ENCODE data around the gene LAMA5. TPM values are rescaled to one million over a fixed set of nuclear protein-coding genes. Genes with fewer than 3 reads are reported as not detected.

LAMA5 gene
- total and polyA plus RNA-seq, 2 of the 8 experiments (the other 6 are each of a cell fraction or from before 2014, with no cell fraction given), result 34.4 to 225 TPM

- Histone ChIP-seq H3K23ac (ENCODE audit: insufficient read length) (no peak overlapping the region), H3K14ac (ENCODE audit: insufficient read length) (no peak overlapping the region), H3K18ac (ENCODE audit: extremely low read depth, low read length) (no peak overlapping the region), H2BK120ac (replicated peaks; ENCODE audit: low read depth, low read length) (no peak overlapping the region), H4K91ac (replicated peaks; ENCODE audit: insufficient read length, low read length) (no peak overlapping the region), H3K79me1 (ENCODE audit: low read depth, low read length) (no peaks in the 10 kb centered on the region; the same call in 1 of the 2 replicates), H2BK20ac (ENCODE audit: low read length) (no peak overlapping the region), H3K9ac (replicated peaks in 1 of 4; ENCODE audit: extremely low read depth in 1 of 4, low read depth in 3 of 4, low read length in 3 of 4) (no peak overlapping the region), H3K27me3 (replicated peaks in 1 of 4; ENCODE audit: control insufficient read depth in 3 of 4, extremely low read depth in 1 of 4, insufficient read depth in 3 of 4, low read length in 3 of 4) (no peaks in the 10 kb centered on the region), H3K4me3 (ENCODE audit: extremely low read depth in 1 of 4, insufficient read depth in 2 of 4, low read depth in 3 of 4, low read length in 4 of 4) (no peak overlapping the region), H2BK12ac (ENCODE audit: low read depth, low read length) (no peak overlapping the region), H4K5ac (ENCODE audit: insufficient read length, low read depth, low read length) (no peak overlapping the region), H3K23me2 (ENCODE audit: low read depth, low read length) (peaks cover 6% of the 10 kb centered on the region; the same call in 1 of the 2 replicates), H4K8ac (ENCODE audit: extremely low read depth, insufficient read depth, low read length) (no peak overlapping the region; the same call in 1 of the 2 replicates), H4K20me1 (replicated peaks in 1 of 2; ENCODE audit: control insufficient read depth in 1 of 2, insufficient read depth in 2 of 2, low read length in 2 of 2) (peaks cover 0 to 7% of the 10 kb centered on the region in 2 experiments), H3K4me1 (replicated peaks in 1 of 4; ENCODE audit: control insufficient read depth in 3 of 4, insufficient read depth in 4 of 4, low read length in 3 of 4) (peaks cover 0 to 5% (median 3%) of the 10 kb centered on the region in 4 experiments; a peak in 5 of 7 replicates), H2AFZ (ENCODE audit: low read length) (no peak overlapping the region), H3K4me2 (ENCODE audit: insufficient read depth in 1 of 2, low read depth in 2 of 2, low read length in 2 of 2) (no peak overlapping the region), H3K79me2 (ENCODE audit: control insufficient read depth in 1 of 2, insufficient read depth in 2 of 2, low read length in 2 of 2) (no peaks in the 10 kb centered on the region), H2BK15ac (ENCODE audit: low read length) (no peak overlapping the region), H2AK5ac (ENCODE audit: low read depth, low read length) (no peak overlapping the region), H3K4ac (replicated peaks; ENCODE audit: insufficient read length, low read depth, low read length) (no peak overlapping the region), H2BK5ac (ENCODE audit: low read depth, low read length) (no peak overlapping the region), H3K36me3 (ENCODE audit: control insufficient read depth in 2 of 4, insufficient read depth in 4 of 4, low read length in 3 of 4) (no peaks in the 10 kb centered on the region), H3K9me3 (ENCODE audit: insufficient read depth in 2 of 2, low read depth in 1 of 2, low read length in 1 of 2) (peaks cover 0 to 2% of the 10 kb centered on the region in 2 experiments; a peak in 1 of 4 replicates), H3K27ac (ENCODE audit: low read depth, low read length) (no peak overlapping the region), H3K56ac (replicated peaks; ENCODE audit: insufficient read length, low read depth, low read length) (no peak overlapping the region)
- ChIA-PET POLR2A (ENCODE audit: partially characterized antibody) (interaction anchor here (7.7 kb wide), 1 partner anchor 8 kb away, joined by 105 read pairs; the partner anchor contains the start of gene RPS21), CTCF (ENCODE audit: partially characterized antibody) (interaction anchor here (0.6 kb wide), 1 partner anchor 13 kb away, joined by 4 read pairs; no protein-coding TSS in a partner anchor)
- whole genome bisulfite sequencing, 2 experiments (ENCODE audit: extremely low coverage in 1 of 2, insufficient coverage in 1 of 2, insufficient read length in 1 of 2, insufficient replicate concordance in 2 of 2, low coverage in 1 of 2, low lambda C conversion rate in 2 of 2, missing lambda C conversion rate in 1 of 2), result 91% methylated on average over 13 of the region's 19 CpGs; no CpG with 5 or more reads in 1 of the 2 experiments
- DNase-seq (ENCODE audit: low read depth in 1 of 2, low spot score in 2 of 2) (no peak), FAIRE-seq (no peak)
- TF ChIP-seq EZH2 (IDR thresholded peaks at IDR 0.05; ENCODE audit: low read depth, low read length, severe bottlenecking), result no peak
- TF ChIP-seq NRF1 (IDR thresholded peaks at IDR 0.05; ENCODE audit: low read depth, low read length), result no peak
- no peak for TF ChIP-seq SP4 (IDR thresholded peaks at IDR 0.05; ENCODE audit: low read length)
- no peak for TF ChIP-seq RBBP5 (IDR thresholded peaks at IDR 0.05; ENCODE audit: borderline replicate concordance, low read depth, low read length)
- TF ChIP-seq JUN (IDR thresholded peaks at IDR 0.05; ENCODE audit: low read depth, low read length), result no peak
- no peak for TF ChIP-seq CHD1 (IDR thresholded peaks at IDR 0.05; ENCODE audit: low read depth, low read length)
- TF ChIP-seq KDM4A (IDR thresholded peaks at IDR 0.05; ENCODE audit: low read depth, low read length, severe bottlenecking), result no peak
- no peak for TF ChIP-seq SP2 (IDR thresholded peaks at IDR 0.05; ENCODE audit: low read length)
- TF ChIP-seq YY1 (IDR thresholded peaks at IDR 0.05; ENCODE audit: low read depth, low read length), result no peak
- no peak for TF ChIP-seq GTF2F1 (IDR thresholded peaks at IDR 0.05; ENCODE audit: borderline replicate concordance, low read depth, low read length)
- no peak for TF ChIP-seq E2F6 (IDR thresholded peaks at IDR 0.05)
- no peak for TF ChIP-seq SP1 (IDR thresholded peaks at IDR 0.05; ENCODE audit: low read depth, low read length)
- no peak for TF ChIP-seq SUZ12 (IDR thresholded peaks at IDR 0.05; ENCODE audit: low read length)
These were observed 31.2 kb upstream of the LAMA5 start for GRCh38 chr20:62398120-62398821.

Data from H1 (cell line).